ENCODE data around the gene TMA7. TPM values are rescaled to one million over a fixed set of nuclear protein-coding genes. Genes with fewer than 3 reads are reported as not detected.

TMA7 gene
- total RNA-seq, 1 donor from 2014 or later: 510 TPM

DNA sequence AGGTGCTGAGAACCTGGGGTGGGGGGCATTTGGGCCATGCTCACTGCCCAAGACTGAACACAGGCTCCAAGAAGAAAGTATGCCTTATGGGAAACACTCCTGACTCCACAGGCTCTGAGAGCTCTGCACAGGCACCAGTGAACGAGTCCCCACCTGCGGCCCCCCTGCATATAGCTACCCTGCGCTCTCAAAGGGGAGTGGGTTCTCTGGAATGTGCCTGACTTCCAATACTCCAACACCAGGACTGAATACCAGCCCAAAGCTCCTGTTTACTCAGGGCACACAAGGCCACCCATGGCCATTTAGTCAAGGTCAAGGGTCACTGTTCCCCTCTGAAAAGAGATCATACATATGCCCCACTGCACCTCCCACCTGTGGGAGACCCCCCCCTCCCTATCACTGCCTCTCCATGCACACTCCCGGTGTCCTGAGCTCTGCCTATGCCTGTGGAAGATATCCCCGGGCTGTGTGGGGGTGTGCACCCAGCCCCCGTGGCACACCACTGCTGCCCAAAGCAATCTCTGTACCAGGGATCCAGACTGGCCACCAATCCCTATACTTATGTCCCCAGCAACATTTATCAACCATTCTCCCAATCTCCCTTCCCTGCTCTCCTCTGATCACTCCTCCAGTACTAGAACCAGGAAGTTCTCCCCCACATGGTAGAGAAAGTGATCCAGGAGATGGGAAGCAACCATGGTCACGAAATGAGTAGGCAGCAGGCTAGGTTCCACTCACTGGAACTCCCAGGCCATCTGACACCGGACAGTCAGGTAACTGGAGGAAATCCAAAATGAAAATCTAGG, 8.6 kb upstream of the TMA7 start:
- peaks cover 41% of the 10 kb centered on the region for H3K4me1 Mint-ChIP-seq
- H3K9ac ChIP-seq: no peak overlapping the region

DNA sequence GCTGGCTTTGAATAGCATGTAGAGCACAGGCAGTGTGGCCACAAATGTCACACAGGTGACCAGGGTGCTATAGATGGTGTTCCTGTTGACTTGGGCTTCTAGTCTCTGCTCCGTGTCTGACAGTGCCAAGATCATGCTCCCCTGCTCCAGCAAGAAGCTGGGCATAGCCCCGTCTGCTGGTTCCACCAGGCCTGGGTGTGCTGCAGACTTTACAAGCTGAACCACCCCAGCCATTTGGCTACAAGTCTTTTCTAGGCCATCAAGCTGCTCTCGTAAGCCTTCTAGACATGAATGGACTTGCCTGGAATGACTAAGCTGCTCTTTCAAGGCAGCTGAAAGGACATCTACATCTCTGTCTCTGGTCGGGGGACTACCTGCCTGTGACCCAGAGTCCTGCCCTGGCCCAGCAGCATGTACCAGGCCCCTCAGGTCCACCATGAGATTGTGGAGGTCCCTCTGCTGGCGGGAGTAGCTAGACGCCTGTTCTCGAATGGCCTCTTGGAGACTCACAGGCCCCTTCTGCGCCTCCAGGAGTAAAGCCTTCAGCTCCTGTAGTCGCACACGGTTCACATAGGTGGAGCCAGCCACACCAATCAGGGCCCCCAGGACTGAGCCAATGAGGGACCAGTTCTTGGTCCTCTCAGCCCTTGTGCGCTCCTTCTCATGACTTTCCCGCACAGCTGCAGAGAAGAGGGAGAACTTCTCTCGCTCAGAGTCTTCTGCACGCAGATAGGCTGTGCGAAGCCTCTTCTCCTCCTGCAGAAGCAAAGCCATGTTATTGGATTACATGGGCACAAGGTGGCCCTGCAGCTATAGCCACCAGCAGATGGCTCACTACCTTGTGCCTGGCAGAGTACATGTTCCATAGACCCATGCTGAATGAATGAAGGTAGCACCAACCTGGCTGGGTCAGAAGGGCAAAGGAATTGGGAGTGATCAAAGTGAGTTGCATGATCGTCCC, 7.4 kb upstream of the TMA7 start:
- Mint-ChIP-seq H3K27me3 (ENCODE audit: insufficient read depth, low read depth) (no peaks in the 10 kb centered on the region), H3K4me1 (peaks cover 31% of the 10 kb centered on the region), H3K4me3 (no peak overlapping the region), H3K36me3 (peaks cover 4% of the 10 kb centered on the region), H3K27ac (no peak overlapping the region), H3K9me3 (no peaks in the 10 kb centered on the region)
- H3K27ac ChIP-seq: peak overlapping the region; percentile 57
- peaks cover 55% of the 10 kb centered on the region for H3F3A ChIP-seq (ENCODE audit: low read depth)
- peaks cover 43% of the 10 kb centered on the region for H3K79me2 ChIP-seq (ENCODE audit: low read depth)
- peaks cover 9% of the 10 kb centered on the region for H4K20me1 ChIP-seq (ENCODE audit: low read depth)
- peaks cover 24% of the 10 kb centered on the region for H3K4me1 ChIP-seq
- no peak for TF ChIP-seq EZH2phosphoT487 (IDR thresholded peaks at IDR 0.05)
- TF ChIP-seq, protein P1, sequence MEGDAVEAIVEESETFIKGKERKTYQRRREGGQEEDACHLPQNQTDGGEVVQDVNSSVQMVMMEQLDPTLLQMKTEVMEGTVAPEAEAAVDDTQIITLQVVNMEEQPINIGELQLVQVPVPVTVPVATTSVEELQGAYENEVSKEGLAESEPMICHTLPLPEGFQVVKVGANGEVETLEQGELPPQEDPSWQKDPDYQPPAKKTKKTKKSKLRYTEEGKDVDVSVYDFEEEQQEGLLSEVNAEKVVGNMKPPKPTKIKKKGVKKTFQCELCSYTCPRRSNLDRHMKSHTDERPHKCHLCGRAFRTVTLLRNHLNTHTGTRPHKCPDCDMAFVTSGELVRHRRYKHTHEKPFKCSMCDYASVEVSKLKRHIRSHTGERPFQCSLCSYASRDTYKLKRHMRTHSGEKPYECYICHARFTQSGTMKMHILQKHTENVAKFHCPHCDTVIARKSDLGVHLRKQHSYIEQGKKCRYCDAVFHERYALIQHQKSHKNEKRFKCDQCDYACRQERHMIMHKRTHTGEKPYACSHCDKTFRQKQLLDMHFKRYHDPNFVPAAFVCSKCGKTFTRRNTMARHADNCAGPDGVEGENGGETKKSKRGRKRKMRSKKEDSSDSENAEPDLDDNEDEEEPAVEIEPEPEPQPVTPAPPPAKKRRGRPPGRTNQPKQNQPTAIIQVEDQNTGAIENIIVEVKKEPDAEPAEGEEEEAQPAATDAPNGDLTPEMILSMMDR (IDR thresholded peaks at IDR 0.05): peak; percentile 35
- no peaks in the 10 kb centered on the region for H3K9me3 ChIP-seq (ENCODE audit: low read depth)
- H3K4me3 ChIP-seq: no peak overlapping the region
- peak; percentile 76 for DNase-seq (ENCODE audit: low spot score)
- H3K36me3 ChIP-seq: no peaks in the 10 kb centered on the region
- no peak overlapping the region for H3K9ac ChIP-seq
- no peak overlapping the region for H3K4me2 ChIP-seq
- no peak overlapping the region for H2AFZ ChIP-seq (replicated peaks)
- H3K27me3 ChIP-seq: no peaks in the 10 kb centered on the region

More for the DNA sequence above, 8.6 kb upstream of the TMA7 start:
- Mint-ChIP-seq H3K27me3 (ENCODE audit: insufficient read depth, low read depth) (no peaks in the 10 kb centered on the region), H3K4me3 (peak overlapping the region; percentile 91), H3K9me3 (no peaks in the 10 kb centered on the region), H3K27ac (peak overlapping the region; percentile 52), H3K36me3 (peaks cover 6% of the 10 kb centered on the region)
- no peaks in the 10 kb centered on the region for H3K27me3 ChIP-seq
- DNase-seq (ENCODE audit: low spot score): no peak
- peaks cover 49% of the 10 kb centered on the region for H3F3A ChIP-seq (ENCODE audit: low read depth)
- H3K36me3 ChIP-seq: no peaks in the 10 kb centered on the region
- no peaks in the 10 kb centered on the region for H3K9me3 ChIP-seq (ENCODE audit: low read depth)
- no peak overlapping the region for H3K27ac ChIP-seq
- H3K4me1 ChIP-seq: peaks cover 36% of the 10 kb centered on the region
- H3K4me2 ChIP-seq: no peak overlapping the region
- no peak overlapping the region for H3K4me3 ChIP-seq
- peaks cover 22% of the 10 kb centered on the region for H4K20me1 ChIP-seq (ENCODE audit: low read depth)
- TF ChIP-seq EZH2phosphoT487 (IDR thresholded peaks at IDR 0.05): no peak
- TF ChIP-seq, protein P1 (IDR thresholded peaks at IDR 0.05): no peak
- TF ChIP-seq EZH2 (IDR thresholded peaks at IDR 0.05): no peak
- H3K79me2 ChIP-seq (ENCODE audit: low read depth): peaks cover 56% of the 10 kb centered on the region
- no peak overlapping the region for H2AFZ ChIP-seq (replicated peaks)

DNA sequence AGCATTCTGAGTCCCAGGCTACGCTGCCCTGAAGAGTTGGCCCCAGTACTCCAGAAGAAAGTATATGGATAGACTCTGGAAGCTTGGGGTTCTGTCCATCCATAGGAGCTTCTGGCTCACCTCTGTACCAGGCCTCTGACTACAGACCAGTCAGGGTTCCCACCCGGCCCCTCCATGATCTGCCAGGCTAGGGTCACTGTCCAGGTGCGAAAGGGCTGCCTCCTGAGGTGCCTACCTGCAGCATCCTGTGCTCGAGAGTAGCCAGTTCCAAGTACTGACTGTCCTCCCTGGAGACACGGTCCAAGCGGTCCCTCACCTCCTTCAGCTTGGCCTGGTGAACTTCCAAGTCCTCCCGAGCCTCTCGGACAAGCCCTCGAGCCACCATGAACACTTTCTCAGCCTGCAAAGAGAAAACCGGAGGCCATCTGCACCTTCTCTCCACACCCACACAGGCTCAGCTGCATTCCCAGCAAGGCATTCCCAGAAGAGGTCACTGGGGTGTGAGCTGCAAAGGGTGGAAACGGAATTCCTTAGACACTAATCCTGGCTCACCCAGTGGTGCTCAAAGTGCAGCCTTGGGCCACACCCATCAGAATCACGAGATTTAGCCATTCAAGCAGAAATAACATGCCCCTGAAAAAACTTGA, 6.5 kb upstream of the TMA7 start:
- H3K79me2 ChIP-seq (ENCODE audit: low read depth): peaks cover 41% of the 10 kb centered on the region
- TF ChIP-seq EZH2phosphoT487 (IDR thresholded peaks at IDR 0.05): no peak
- TF ChIP-seq, protein P1 (IDR thresholded peaks at IDR 0.05): no peak
- TF ChIP-seq EZH2 (IDR thresholded peaks at IDR 0.05): no peak
- Mint-ChIP-seq H3K27me3 (ENCODE audit: insufficient read depth, low read depth) (no peaks in the 10 kb centered on the region), H3K36me3 (peaks cover 4% of the 10 kb centered on the region), H3K4me1 (peaks cover 23% of the 10 kb centered on the region), H3K9me3 (no peaks in the 10 kb centered on the region), H3K4me3 (peak overlapping the region; percentile 20), H3K27ac (peak overlapping the region; percentile 67)
- H3K9me3 ChIP-seq (ENCODE audit: low read depth): no peaks in the 10 kb centered on the region
- no peaks in the 10 kb centered on the region for H4K20me1 ChIP-seq (ENCODE audit: low read depth)
- H3K9ac ChIP-seq: no peak overlapping the region
- no peaks in the 10 kb centered on the region for H3K27me3 ChIP-seq
- H3K4me2 ChIP-seq: peak overlapping the region; percentile 45
- H3F3A ChIP-seq (ENCODE audit: low read depth): peaks cover 59% of the 10 kb centered on the region
- no peak overlapping the region for H3K4me3 ChIP-seq
- H2AFZ ChIP-seq (replicated peaks): no peak overlapping the region
- DNase-seq (ENCODE audit: low spot score): peak; percentile 69
- peaks cover 17% of the 10 kb centered on the region for H3K4me1 ChIP-seq
- H3K27ac ChIP-seq: peak overlapping the region; percentile 71
- H3K36me3 ChIP-seq: no peaks in the 10 kb centered on the region

Data from neural progenitor cell (in vitro differentiated cells).